Uterus (tissue), 2 donors: ENCODE data around the gene SIRPG.

Source experiments
- CTCF ChIP-seq, 4 experiments: fragments of 200-600 bp in 2 of 4; fragments of 450-650 bp in 2 of 4; sonication (generic) in 2 of 4; IDR thresholded peaks; one replicate each; pipeline ENCODE4 v1.5.1; 2016 to 2019; ENCODE audit warnings: antibody characterized with exemption in 4 of 4, mild to moderate bottlenecking in 2 of 4, moderate library complexity in 1 of 4
- POLR2A ChIP-seq, 2 donors: fragments of 450-650 bp; IDR thresholded peaks; one replicate each; pipeline ENCODE4 v1.6.1; 2016; ENCODE audit warnings: antibody characterized with exemption in 2 of 2, mild to moderate bottlenecking in 1 of 2, moderate library complexity in 1 of 2

GRCh38 chr20:1648101-1648500 is 9.5 kb downstream of the SIRPG start:
- no peak for TF ChIP-seq CTCF (IDR thresholded peaks at IDR 0.05)
- no peak for TF ChIP-seq POLR2A (IDR thresholded peaks at IDR 0.05)
